ENCODE data around the gene RTN4R.

Gene RTN4R

GRCh38 chr22:20214853-20215252 lies 53.3 kb downstream of the RTN4R start:
- DNase-seq (ENCODE audit: low read depth) = no peak

GRCh38 chr22:20213833-20214708 lies 54.0 kb downstream of the RTN4R start:
- DNase-seq (ENCODE audit: low read depth) = no peak

- no peak for DNase-seq (ENCODE audit: low read depth)
Measured at GRCh38 chr22:20212754-20213699, 55.1 kb downstream of the RTN4R start.

GRCh38 chr22:20211997-20212753 lies 55.9 kb downstream of the RTN4R start:
- DNase-seq (ENCODE audit: low read depth) = no peak

GRCh38 chr22:20211409-20211996 lies 56.6 kb downstream of the RTN4R start:
- DNase-seq (ENCODE audit: low read depth) = no peak

- DNase-seq (ENCODE audit: low read depth) = no peak
Measured at GRCh38 chr22:20210473-20211059, 57.6 kb downstream of the RTN4R start.

- no peak for DNase-seq (ENCODE audit: low read depth)
Measured at GRCh38 chr22:20209761-20210250, 58.3 kb downstream of the RTN4R start.

- DNase-seq (ENCODE audit: low read depth) = no peak
Measured at GRCh38 chr22:20208713-20209310, 59.3 kb downstream of the RTN4R start.

GRCh38 chr22:20207277-20208025 lies 60.7 kb downstream of the RTN4R start:
- DNase-seq (ENCODE audit: low read depth) = no peak

- DNase-seq (ENCODE audit: low read depth) = no peak
Measured at GRCh38 chr22:20206709-20207215, 61.4 kb downstream of the RTN4R start.

GRCh38 chr22:20205964-20206708 lies 62.0 kb downstream of the RTN4R start:
- peak; percentile 28 for DNase-seq (ENCODE audit: low read depth)

GRCh38 chr22:20205464-20205963 lies 62.6 kb downstream of the RTN4R start:
- no peak for DNase-seq (ENCODE audit: low read depth)

- DNase-seq (ENCODE audit: low read depth) = no peak
Measured at GRCh38 chr22:20204806-20205205, 63.3 kb downstream of the RTN4R start.

GRCh38 chr22:20204311-20204710 lies 63.8 kb downstream of the RTN4R start:
- DNase-seq (ENCODE audit: low read depth) = no peak

- DNase-seq (ENCODE audit: low read depth) = no peak
Measured at GRCh38 chr22:20203552-20204201, 64.4 kb downstream of the RTN4R start.

- DNase-seq (ENCODE audit: low read depth) = no peak
Measured at GRCh38 chr22:20203142-20203551, 65.0 kb downstream of the RTN4R start.

GRCh38 chr22:20201837-20202392 lies 66.2 kb downstream of the RTN4R start:
- no peak for DNase-seq (ENCODE audit: low read depth)

- DNase-seq (ENCODE audit: low read depth) = no peak
Measured at GRCh38 chr22:20199906-20200305, 68.2 kb downstream of the RTN4R start.

Data from stimulated activated CD8-positive, alpha-beta memory T cell treated with anti-CD3 and anti-CD28 coated beads, Interleukin-15, amount 100 ng/mL, for 1 hour (primary cell).